ENCODE measurements around the gene SH3PXD2A.
A peak's percentile ranks its signal among the peaks of the same experiment; 100 is the strongest.

The SH3PXD2A gene

DNA sequence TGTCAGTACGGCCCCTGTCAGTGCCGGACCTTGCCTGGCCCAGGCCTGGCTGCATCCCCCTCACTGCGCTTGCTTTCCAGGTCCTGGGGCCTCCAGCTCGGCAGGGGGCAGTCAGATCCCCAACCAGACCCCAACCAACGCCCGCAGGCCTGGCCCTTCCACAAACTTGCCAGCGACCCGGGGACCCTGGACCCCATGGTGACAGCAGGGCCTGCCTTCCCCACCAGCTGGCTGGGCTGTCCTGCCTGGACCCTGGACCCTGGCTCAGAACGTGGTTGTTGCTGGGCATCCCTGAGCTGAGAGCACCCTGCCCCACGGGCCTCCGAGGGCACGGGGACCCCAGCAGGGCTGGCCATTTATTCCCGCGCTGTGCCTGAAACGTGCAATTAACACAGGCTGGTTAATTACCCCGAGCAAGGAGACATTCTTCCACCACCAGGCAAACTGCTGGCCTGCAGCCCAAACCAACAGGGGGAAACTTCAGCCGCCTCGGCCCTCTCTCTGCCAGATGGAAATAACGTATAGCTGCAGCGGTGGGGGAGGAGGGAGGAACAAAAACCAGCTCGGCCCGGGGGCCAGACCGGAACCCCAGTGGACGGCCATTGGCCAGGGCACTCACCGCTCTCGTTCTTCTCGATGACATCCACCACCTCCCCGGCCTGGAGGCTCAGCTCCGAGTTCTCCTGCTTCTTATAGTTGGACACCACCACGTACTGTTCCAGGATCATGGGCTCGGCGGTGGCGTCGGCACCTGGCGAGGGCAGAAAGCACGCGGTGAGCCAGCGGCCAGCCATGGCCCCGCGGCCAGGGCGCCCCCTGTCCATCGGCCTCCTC, 194.8 kb downstream of the SH3PXD2A start:
- peak overlapping the region; percentile 50 for H3K4me3 ChIP-seq (ENCODE audit: low read depth, low read length)
- TF ChIP-seq, protein P1, sequence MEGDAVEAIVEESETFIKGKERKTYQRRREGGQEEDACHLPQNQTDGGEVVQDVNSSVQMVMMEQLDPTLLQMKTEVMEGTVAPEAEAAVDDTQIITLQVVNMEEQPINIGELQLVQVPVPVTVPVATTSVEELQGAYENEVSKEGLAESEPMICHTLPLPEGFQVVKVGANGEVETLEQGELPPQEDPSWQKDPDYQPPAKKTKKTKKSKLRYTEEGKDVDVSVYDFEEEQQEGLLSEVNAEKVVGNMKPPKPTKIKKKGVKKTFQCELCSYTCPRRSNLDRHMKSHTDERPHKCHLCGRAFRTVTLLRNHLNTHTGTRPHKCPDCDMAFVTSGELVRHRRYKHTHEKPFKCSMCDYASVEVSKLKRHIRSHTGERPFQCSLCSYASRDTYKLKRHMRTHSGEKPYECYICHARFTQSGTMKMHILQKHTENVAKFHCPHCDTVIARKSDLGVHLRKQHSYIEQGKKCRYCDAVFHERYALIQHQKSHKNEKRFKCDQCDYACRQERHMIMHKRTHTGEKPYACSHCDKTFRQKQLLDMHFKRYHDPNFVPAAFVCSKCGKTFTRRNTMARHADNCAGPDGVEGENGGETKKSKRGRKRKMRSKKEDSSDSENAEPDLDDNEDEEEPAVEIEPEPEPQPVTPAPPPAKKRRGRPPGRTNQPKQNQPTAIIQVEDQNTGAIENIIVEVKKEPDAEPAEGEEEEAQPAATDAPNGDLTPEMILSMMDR (IDR thresholded peaks at IDR 0.05; ENCODE audit: low read depth, low read length), result no peak
- in situ Hi-C loops (cut with HindIII; ENCODE audit: low sequenced_read_pairs), result no loop called here
- DNase-seq (ENCODE audit: low read depth, low spot score), result peak; percentile 71

DNA sequence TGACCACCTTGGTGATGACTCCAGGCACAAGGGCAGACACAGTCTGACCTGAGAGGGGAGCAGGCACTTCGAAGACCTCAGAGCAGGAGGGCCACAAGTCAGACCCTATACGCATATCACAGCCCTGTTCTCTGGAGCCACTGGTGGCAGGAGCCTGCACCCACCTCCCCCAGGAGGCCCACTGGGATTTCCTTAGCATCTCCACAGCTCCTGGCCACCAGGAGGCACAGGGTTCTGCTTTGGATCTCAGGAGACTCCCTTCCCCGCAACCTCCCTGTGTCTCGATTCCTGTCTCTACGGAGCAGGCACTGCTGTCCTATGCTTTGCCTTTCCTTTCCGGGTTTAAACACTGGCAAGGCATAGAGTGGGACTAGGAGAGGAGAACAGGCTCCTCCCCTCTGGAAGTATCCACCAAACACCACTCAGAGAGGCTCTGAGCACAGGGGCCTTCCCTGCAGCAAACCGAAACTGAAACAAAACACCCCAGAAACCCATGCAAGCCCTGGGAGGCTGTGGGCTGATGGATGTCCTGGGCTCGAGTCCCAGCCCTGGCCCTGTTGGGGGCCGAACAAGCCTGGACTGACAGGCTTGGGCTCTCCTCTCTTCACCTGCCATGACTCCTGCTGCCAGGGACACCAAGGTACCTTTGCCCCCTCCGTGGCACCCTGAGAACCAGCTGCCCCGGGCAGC, 195.6 kb downstream of the SH3PXD2A start:
- TF ChIP-seq, protein P1 (IDR thresholded peaks at IDR 0.05; ENCODE audit: low read depth, low read length), result peak; percentile 5
- in situ Hi-C loops (cut with HindIII; ENCODE audit: low sequenced_read_pairs), result no loop called here
- H3K4me3 ChIP-seq (ENCODE audit: low read depth, low read length), result peak overlapping the region; percentile 50
- DNase-seq (ENCODE audit: low read depth, low spot score), result peak; percentile 94

DNA sequence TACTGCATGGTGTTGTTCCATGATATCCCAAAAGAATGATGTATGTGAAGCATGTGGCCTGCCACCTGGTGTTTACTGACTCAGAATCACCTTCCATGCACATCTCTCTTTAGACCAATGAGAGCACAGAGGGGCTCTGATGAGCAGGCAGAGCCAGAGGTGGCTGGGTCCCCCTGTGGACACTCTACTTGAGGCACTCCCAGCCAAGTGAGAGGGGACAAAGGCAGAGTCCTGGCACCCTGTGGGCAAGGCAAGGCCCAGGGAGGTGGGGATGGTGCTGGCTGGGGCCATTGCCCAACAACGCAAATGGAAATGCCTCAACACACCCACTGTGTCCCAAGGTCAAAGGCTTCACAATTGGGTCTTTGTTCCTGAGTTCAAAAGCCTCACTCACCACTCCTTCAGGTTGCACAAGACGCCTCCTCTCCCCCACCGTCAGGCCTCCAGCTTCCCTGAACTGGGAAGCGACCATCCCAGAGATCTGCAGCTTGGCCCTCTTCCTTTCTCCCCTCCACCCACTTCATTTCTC, 197.3 kb downstream of the SH3PXD2A start:
- DNase-seq (ENCODE audit: low read depth, low spot score), result no peak
- TF ChIP-seq, protein P1 (IDR thresholded peaks at IDR 0.05; ENCODE audit: low read depth, low read length), result no peak
- in situ Hi-C loops (cut with HindIII; ENCODE audit: low sequenced_read_pairs), result no loop called here
- H3K4me3 ChIP-seq (ENCODE audit: low read depth, low read length), result no peak overlapping the region

DNA sequence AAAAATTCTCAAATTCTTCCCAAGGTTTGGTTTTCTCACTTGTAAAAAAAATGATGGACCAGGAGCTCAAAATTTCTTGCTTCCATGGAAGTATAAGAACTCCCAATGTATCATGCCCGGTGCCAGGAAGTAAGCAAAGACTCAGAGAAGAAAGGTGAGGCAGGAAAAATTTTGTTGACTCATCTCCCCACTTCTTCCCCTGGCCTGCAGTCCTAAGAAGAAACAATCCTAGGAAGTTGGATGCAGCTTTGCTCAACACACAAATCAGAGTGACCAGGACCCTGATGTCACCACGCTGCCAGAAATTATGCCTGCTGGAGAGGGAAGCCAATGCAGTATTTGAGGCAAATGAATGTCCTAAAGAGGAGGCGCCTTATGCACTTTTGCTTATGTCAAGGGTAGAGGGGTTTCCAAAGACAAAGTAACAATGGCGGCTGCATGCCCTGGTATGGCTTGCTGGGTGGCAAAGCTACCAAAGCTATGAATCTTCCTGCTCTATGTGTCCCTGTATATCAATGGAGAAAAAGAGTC, 198.2 kb downstream of the SH3PXD2A start:
- TF ChIP-seq, protein P1 (IDR thresholded peaks at IDR 0.05; ENCODE audit: low read depth, low read length), result no peak
- no peak for DNase-seq (ENCODE audit: low read depth, low spot score)
- H3K4me3 ChIP-seq (ENCODE audit: low read depth, low read length), result no peak overlapping the region
- in situ Hi-C loops (cut with HindIII; ENCODE audit: low sequenced_read_pairs), result no loop called here

DNA sequence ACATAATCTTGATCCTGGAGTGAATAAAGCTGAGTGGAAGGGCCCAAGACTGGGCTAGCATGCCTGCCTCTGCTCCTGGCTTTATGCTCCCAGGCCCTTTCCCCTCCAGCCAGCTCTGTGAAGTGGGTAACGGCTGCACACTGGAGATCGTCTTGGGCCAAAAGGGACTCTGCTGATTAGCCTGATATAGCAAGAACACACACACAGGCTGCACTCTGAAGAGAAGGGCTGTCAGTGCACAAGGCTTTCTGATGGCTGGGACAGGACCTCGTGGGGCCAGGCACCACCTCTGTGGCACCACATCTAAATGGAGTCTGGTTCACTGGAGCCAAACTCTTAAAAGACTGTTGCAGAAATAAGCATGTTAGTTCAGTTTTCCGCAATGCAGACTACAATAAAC, 200.5 kb downstream of the SH3PXD2A start:
- in situ Hi-C loops (cut with HindIII; ENCODE audit: low sequenced_read_pairs), result no loop called here
- no peak overlapping the region for H3K4me3 ChIP-seq (ENCODE audit: low read depth, low read length)

DNA sequence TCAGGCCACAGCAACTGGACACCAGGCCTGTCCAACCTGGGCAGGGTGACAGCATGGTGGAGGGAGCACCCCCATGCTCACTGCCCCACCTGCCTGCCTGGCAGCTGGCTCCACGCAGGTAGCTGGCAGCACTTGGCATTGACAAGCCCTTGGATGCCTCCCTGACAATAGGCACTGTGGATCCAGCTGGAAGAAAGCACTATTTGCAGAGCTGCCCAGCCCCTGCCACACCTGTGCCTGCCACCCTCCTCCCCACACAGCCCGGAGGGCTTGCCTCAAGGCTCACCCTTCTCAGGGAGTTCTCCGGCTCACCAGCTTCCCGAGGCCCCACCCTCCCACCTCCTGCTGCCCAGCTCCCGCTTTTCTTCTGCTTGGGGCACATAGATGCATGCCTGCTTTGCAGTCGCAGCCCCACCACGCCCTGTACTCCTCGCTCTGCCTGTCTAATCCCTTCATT, 201.8 kb downstream of the SH3PXD2A start:
- TF ChIP-seq, protein P1 (IDR thresholded peaks at IDR 0.05; ENCODE audit: low read depth, low read length), result no peak
- in situ Hi-C loops (cut with HindIII; ENCODE audit: low sequenced_read_pairs), result no loop called here
- H3K4me3 ChIP-seq (ENCODE audit: low read depth, low read length), result no peak overlapping the region
- no peak for DNase-seq (ENCODE audit: low read depth, low spot score)

More for the DNA sequence above, 200.5 kb downstream of the SH3PXD2A start:
- TF ChIP-seq, protein P1 (IDR thresholded peaks at IDR 0.05; ENCODE audit: low read depth, low read length), result no peak
- DNase-seq (ENCODE audit: low read depth, low spot score), result no peak
